Endothelial cell of umbilical vein (primary cell): ENCODE results near the gene HSPG2. TPM values are rescaled to one million over a fixed set of nuclear protein-coding genes. Genes with fewer than 3 reads are reported as not detected.
A peak's percentile ranks its signal among the peaks of the same experiment; 100 is the strongest.
"Not testable (repeated sequence)": the region's sequence is repeated elsewhere in the genome, so short reads cannot be mapped to it uniquely, and the experiment has no call there.

Experiments used
- BruUV-seq: library from RNA; stranded (reverse); fragments of 400-500 nt; replicated peaks from 2 replicates; lab custom pipeline; 2021; lab: Mats Ljungman, UMichigan
- CTCF ChIA-PET: fragments of 300-600, 350-600 bp; sonication (Branson Sonifier 250); formaldehyde crosslinking; loops from one replicate; lab custom pipeline; 2021; ENCODE audit warnings: antibody characterized with exemption, inconsistent platforms; lab: Charles Lee
- POLR2A ChIA-PET: fragments of 300-600, 350-600 bp; sonication (Branson Sonifier 250); formaldehyde crosslinking; loops from one replicate; lab custom pipeline; 2021; ENCODE audit warnings: antibody characterized with exemption, inconsistent platforms; lab: Charles Lee
- DNase-seq: peaks from one replicate; pipeline ENCODE4 v3.0.0-alpha.2; 2011; ENCODE audit warnings: low read depth, low spot score
- FAIRE-seq: peaks from 2 replicates; lab custom pipeline; 2011; peaks lifted over from hg19 to GRCh38; lab: Jason Lieb, UNC
- H2AFZ ChIP-seq: 2 replicates; pipeline ENCODE4 v1.6.0; 2012; ENCODE audit warnings: low read depth, low read length, control low read depth, inconsistent platforms
- H3K27ac ChIP-seq: 2 replicates; pipeline ENCODE4 v1.5.1; 2011; ENCODE audit warnings: low read depth, mild to moderate bottlenecking, control low read depth, low read length, moderate library complexity; ENCODE audit not compliant: insufficient read depth
- H3K27me3 ChIP-seq, 2 experiments: 2 replicates each; pipeline versions ENCODE4 v1.6.0 to v1.6.1; 2011; ENCODE audit warnings: low read length in 2 of 2, mixed read lengths in 1 of 2; ENCODE audit not compliant: control insufficient read depth in 2 of 2, insufficient read depth in 2 of 2
- H3K36me3 ChIP-seq, 2 experiments: 2 replicates in 1 of 2; 3 replicates in 1 of 2; pipeline ENCODE4 v1.5.1; 2011; ENCODE audit warnings: low read length in 2 of 2, mild to moderate bottlenecking in 1 of 2, moderate library complexity in 1 of 2; ENCODE audit not compliant: control insufficient read depth in 2 of 2, insufficient read depth in 2 of 2; ENCODE audit errors: extremely low read depth in 1 of 2
- H3K4me1 ChIP-seq: 3 replicates; pipeline ENCODE4 v1.5.1; 2011; ENCODE audit warnings: mild to moderate bottlenecking, low read length; ENCODE audit not compliant: control insufficient read depth, insufficient read depth; ENCODE audit errors: extremely low read depth
- H3K4me2 ChIP-seq: 2 replicates; pipeline ENCODE4 v1.6.1; 2011; ENCODE audit warnings: low read length, control low read depth, mixed read lengths; ENCODE audit not compliant: insufficient read depth
- H3K4me3 ChIP-seq, 3 experiments: fragments of 200-600 bp in 1 of 3; sonication (generic), shearing (Covaris generic) in 1 of 3; replicated peaks in 1 of 3; 2 replicates each; pipeline ENCODE4 v1.5.1; 2011 to 2016; ENCODE audit warnings: control low read depth in 3 of 3, low read length in 3 of 3, mild to moderate bottlenecking in 2 of 3, inconsistent platforms in 1 of 3, low read depth in 1 of 3, moderate library complexity in 1 of 3; ENCODE audit not compliant: insufficient read depth in 1 of 3
- H3K79me2 ChIP-seq: 2 replicates; pipeline ENCODE4 v1.6.0; 2012; ENCODE audit warnings: low read length, inconsistent platforms; ENCODE audit not compliant: control insufficient read depth, insufficient read depth
- H3K9ac ChIP-seq: replicated peaks from 2 replicates; pipeline ENCODE3; 2011; ENCODE audit warnings: low read length, control low read depth; ENCODE audit not compliant: insufficient read depth; ENCODE audit errors: extremely low read depth
- H3K9me1 ChIP-seq: replicated peaks from 3 replicates; pipeline ENCODE4 v1.6.0; 2011; ENCODE audit warnings: mild to moderate bottlenecking, low read length; ENCODE audit not compliant: control insufficient read depth, insufficient read depth; ENCODE audit errors: extremely low read depth
- H3K9me3 ChIP-seq: replicated peaks from 2 replicates; pipeline ENCODE4 v1.5.1; 2012; ENCODE audit warnings: low read length, inconsistent platforms; ENCODE audit not compliant: control insufficient read depth, insufficient read depth
- H4K20me1 ChIP-seq: replicated peaks from 2 replicates; pipeline ENCODE3; 2011; ENCODE audit warnings: mild to moderate bottlenecking, low read length; ENCODE audit not compliant: control insufficient read depth, insufficient read depth; ENCODE audit errors: extremely low read depth
- GATA2 ChIP-seq: IDR thresholded peaks from 2 replicates; pipeline ENCODE4 v1.7.0; 2011; ENCODE audit warnings: low read depth, mild to moderate bottlenecking, moderate library complexity, mixed read lengths, low read length; ENCODE audit not compliant: insufficient read length, insufficient read depth
- POLR2AphosphoS5 ChIP-seq: IDR thresholded peaks from 2 replicates; pipeline ENCODE4 v1.6.1; 2012; ENCODE audit warnings: low read depth, mild to moderate bottlenecking, control low read depth, low read length, moderate library complexity; ENCODE audit not compliant: insufficient read depth
- dilution Hi-C: fragments of 300-500 bp; cut with MboI; formaldehyde crosslinking; loops from one replicate; pipeline ENCODE4 v1.15.0; 2019; ENCODE audit warnings: low sequenced_read_pairs; ENCODE audit not compliant: extremely low pct_ligation_motif_present
- intact Hi-C: fragments of 100-400 bp; cut with micrococcal nuclease; formaldehyde crosslinking; loops from one replicate; pipeline ENCODE4 v1.10.0; 2022
- polyA plus RNA-seq, 4 experiments: library from polyadenylated mRNA; depleted of rRNA in 3 of 4; stranded (reverse) in 3 of 4; unstranded in 1 of 4; fragments of >200 nt; gene quantifications; 2 replicates each; pipeline versions ENCODE4 v1.2.1 to v1.2.3, GENCODE V29; 2011 to 2012; ENCODE audit warnings: missing spikeins in 1 of 4
- total RNA-seq: library from RNA; stranded (reverse); gene quantifications from 2 replicates; pipeline ENCODE4 v1.2.3, GENCODE V29; 2021

The HSPG2 gene
- total and polyA plus RNA-seq, 2 donors (not counting 3 experiments of a cell fraction or from before 2014, with no cell fraction given) = 734 to 3,499 TPM

- dilution Hi-C loops, H3K36me3 ChIP-seq, H2AFZ ChIP-seq, H4K20me1 ChIP-seq, H3K9me3 ChIP-seq, CTCF ChIA-PET, H3K4me3 ChIP-seq, H3K27me3 ChIP-seq, POLR2A ChIA-PET, FAIRE-seq, H3K79me2 ChIP-seq, BruUV-seq, H3K9me1 ChIP-seq: not testable (repeated sequence)
- H3K27ac ChIP-seq = peak overlapping the region; percentile 96
- peak; percentile 97 for DNase-seq
- peak overlapping the region; percentile 31 for H3K9ac ChIP-seq
- peak overlapping the region; percentile 4 for H3K4me2 ChIP-seq
- peaks cover 26% of the 10 kb centered on the region for H3K4me1 ChIP-seq
- intact Hi-C loops = loop anchor here (2.0 to 5.0 kb wide), 2 partner anchors 53 to 64 kb away; no protein-coding TSS in a partner anchor
- TF ChIP-seq POLR2AphosphoS5 (peak; percentile 67), GATA2 (peak; percentile 71)
Measured at GRCh38 chr1:21974699-21975098, 37.6 kb upstream of the HSPG2 start.

GRCh38 chr1:21973948-21974347 lies 36.8 kb upstream of the HSPG2 start:
- H3K27me3 ChIP-seq, H3K4me3 ChIP-seq, DNase-seq, H3K9me3 ChIP-seq, dilution Hi-C loops, H3K9ac ChIP-seq, FAIRE-seq, H3K36me3 ChIP-seq, H3K4me2 ChIP-seq, H3K9me1 ChIP-seq, H3K79me2 ChIP-seq, BruUV-seq, H4K20me1 ChIP-seq, H2AFZ ChIP-seq: not testable (repeated sequence)
- POLR2A ChIA-PET = interaction anchor here (0.6 kb wide), 1 partner anchor 8 kb away, joined by 3 read pairs; no protein-coding TSS in a partner anchor
- Histone ChIP-seq H3K4me1 (peaks cover 26% of the 10 kb centered on the region), H3K27ac (peak overlapping the region; percentile 96)
- intact Hi-C loops = loop anchor here (1.0 to 5.0 kb wide), 3 partner anchors 24 to 63 kb away; no protein-coding TSS in a partner anchor
- CTCF ChIA-PET = interaction anchor here (1.1 to 1.3 kb wide), 2 partner anchors 32 to 34 kb away, joined by 3 read pairs; no protein-coding TSS in a partner anchor
